Measurements from ENCODE around the gene MYADM. TPM values are rescaled to one million over a fixed set of nuclear protein-coding genes. Genes with fewer than 3 reads are reported as not detected.
A peak's percentile ranks its signal among the peaks of the same experiment; 100 is the strongest.

The MYADM gene
- total RNA-seq, 4 donors from 2014 or later, result 4.5 to 12.6 (median 8.8) TPM

- intact Hi-C loops (cut with DNase I; ENCODE audit: low total_unique reads), result no loop called here
- peak; percentile 46 to 94 (median 85) for TF ChIP-seq CTCF (IDR thresholded peaks at IDR 0.05 in 4 of 5, conservative IDR thresholded peaks at IDR 0.05 in 1 of 5)
- TF ChIP-seq POLR2A (IDR thresholded peaks at IDR 0.05), result no peak
- peaks cover 0 to 3% of the 10 kb centered on the region in 2 donors for H3K4me1 ChIP-seq
- no peaks in the 10 kb centered on the region for H3K9me3 ChIP-seq
- in situ Hi-C loops (cut with MboI; ENCODE audit: low sequenced_read_pairs in 4 of 4), result loop anchor here in 1 of 4 donors (10.0 kb wide), 1 partner anchor 118 kb away; no protein-coding TSS in a partner anchor
- H3K27ac ChIP-seq, result no peak overlapping the region
- peak overlapping the region in 1 of 4 donors; percentile 25 for H3K4me3 ChIP-seq
- ATAC-seq (no peak), DNase-seq (no peak)
- H3K36me3 ChIP-seq, result no peaks in the 10 kb centered on the region
- peaks cover 48 to 51% (median 50%) of the 10 kb centered on the region in 3 donors for H3K27me3 ChIP-seq
Observed at GRCh38 chr19:53906211-53907192, 38.8 kb downstream of the MYADM start.

GRCh38 chr19:53907193-53907581, 39.5 kb downstream of the MYADM start:
- TF ChIP-seq POLR2A (IDR thresholded peaks at IDR 0.05) (no peak), CTCF (IDR thresholded peaks at IDR 0.05 in 4 of 5, conservative IDR thresholded peaks at IDR 0.05 in 1 of 5) (no peak)
- in situ Hi-C loops (cut with MboI; ENCODE audit: low sequenced_read_pairs in 4 of 4) (loop anchor here in 1 of 4 donors (10.0 kb wide), 1 partner anchor 118 kb away; no protein-coding TSS in a partner anchor), intact Hi-C loops (cut with DNase I; ENCODE audit: low total_unique reads) (no loop called here)
- ATAC-seq (no peak), DNase-seq (no peak)
- Histone ChIP-seq H3K36me3 (no peaks in the 10 kb centered on the region), H3K27me3 (peaks cover 55 to 57% (median 57%) of the 10 kb centered on the region in 3 donors), H3K4me3 (peak overlapping the region in 1 of 4 donors; percentile 25), H3K4me1 (peaks cover 0 to 3% of the 10 kb centered on the region in 2 donors), H3K27ac (no peak overlapping the region), H3K9me3 (no peaks in the 10 kb centered on the region)

GRCh38 chr19:53907690-53908089, 40.0 kb downstream of the MYADM start:
- ATAC-seq (no peak), DNase-seq (no peak)
- H3K27me3 ChIP-seq, result peaks cover 60 to 62% (median 62%) of the 10 kb centered on the region in 3 donors
- in situ Hi-C loops (cut with MboI; ENCODE audit: low sequenced_read_pairs in 4 of 4) (loop anchor here in 1 of 4 donors (10.0 kb wide), 1 partner anchor 117 kb away; no protein-coding TSS in a partner anchor), intact Hi-C loops (cut with DNase I; ENCODE audit: low total_unique reads) (no loop called here)
- no peaks in the 10 kb centered on the region for H3K9me3 ChIP-seq
- no peaks in the 10 kb centered on the region for H3K36me3 ChIP-seq
- TF ChIP-seq POLR2A (IDR thresholded peaks at IDR 0.05), result no peak
- TF ChIP-seq CTCF (IDR thresholded peaks at IDR 0.05 in 4 of 5, conservative IDR thresholded peaks at IDR 0.05 in 1 of 5), result no peak
- H3K4me1 ChIP-seq, result peaks cover 0 to 3% of the 10 kb centered on the region in 2 donors
- H3K27ac ChIP-seq, result no peak overlapping the region
- H3K4me3 ChIP-seq, result peak overlapping the region in 2 of 4 donors; percentile 22 to 25

GRCh38 chr19:53908106-53908934, 40.6 kb downstream of the MYADM start:
- Histone ChIP-seq H3K36me3 (no peaks in the 10 kb centered on the region), H3K27me3 (peaks cover 67 to 68% (median 68%) of the 10 kb centered on the region in 3 donors), H3K27ac (no peak overlapping the region), H3K4me1 (peaks cover 0 to 3% of the 10 kb centered on the region in 2 donors), H3K9me3 (no peaks in the 10 kb centered on the region), H3K4me3 (peak overlapping the region in 2 of 4 donors; percentile 22 to 25)
- intact Hi-C loops (cut with DNase I; ENCODE audit: low total_unique reads), result no loop called here
- in situ Hi-C loops (cut with MboI; ENCODE audit: low sequenced_read_pairs in 4 of 4), result loop anchor here in 1 of 4 donors (10.0 kb wide), 1 partner anchor 116 kb away; no protein-coding TSS in a partner anchor
- DNase-seq (peak in 1 of 2 donors; percentile 23), ATAC-seq (no peak)
- no peak for TF ChIP-seq CTCF (IDR thresholded peaks at IDR 0.05 in 4 of 5, conservative IDR thresholded peaks at IDR 0.05 in 1 of 5)
- no peak for TF ChIP-seq POLR2A (IDR thresholded peaks at IDR 0.05)
